ENCODE data around the gene CACNB3.

The CACNB3 gene

DNA sequence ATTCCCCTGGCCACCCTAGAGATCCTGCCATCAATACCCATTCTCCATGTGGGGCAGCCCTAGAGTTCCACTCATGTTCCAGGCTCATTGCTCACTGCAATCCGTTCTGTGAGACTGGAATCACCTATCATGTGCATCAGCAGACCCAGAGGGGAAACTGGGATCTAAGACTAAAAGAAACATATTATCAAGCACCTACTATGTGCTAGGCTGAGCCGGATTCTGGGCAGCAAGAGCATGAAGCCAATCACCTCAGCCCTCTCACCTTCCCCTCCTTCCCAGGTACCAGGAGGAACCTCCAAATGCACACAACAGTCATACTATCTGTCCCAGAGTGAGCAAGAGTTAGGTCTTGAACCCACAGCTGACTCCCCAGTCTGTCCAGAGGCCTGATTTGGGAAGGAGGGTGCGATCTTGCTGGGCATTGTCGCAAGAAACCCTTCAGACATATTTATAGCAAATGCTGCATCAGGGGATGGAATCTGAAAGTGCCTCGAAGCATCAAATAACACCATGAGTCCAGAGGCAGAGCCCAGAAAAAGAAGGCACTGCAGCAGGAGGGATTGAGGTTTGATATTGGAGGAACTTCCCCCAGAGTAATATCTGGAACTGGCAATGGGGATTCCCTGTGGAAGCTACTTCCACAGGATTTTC lies 6.7 kb upstream of the CACNB3 start:
- TF ChIP-seq, protein P1, sequence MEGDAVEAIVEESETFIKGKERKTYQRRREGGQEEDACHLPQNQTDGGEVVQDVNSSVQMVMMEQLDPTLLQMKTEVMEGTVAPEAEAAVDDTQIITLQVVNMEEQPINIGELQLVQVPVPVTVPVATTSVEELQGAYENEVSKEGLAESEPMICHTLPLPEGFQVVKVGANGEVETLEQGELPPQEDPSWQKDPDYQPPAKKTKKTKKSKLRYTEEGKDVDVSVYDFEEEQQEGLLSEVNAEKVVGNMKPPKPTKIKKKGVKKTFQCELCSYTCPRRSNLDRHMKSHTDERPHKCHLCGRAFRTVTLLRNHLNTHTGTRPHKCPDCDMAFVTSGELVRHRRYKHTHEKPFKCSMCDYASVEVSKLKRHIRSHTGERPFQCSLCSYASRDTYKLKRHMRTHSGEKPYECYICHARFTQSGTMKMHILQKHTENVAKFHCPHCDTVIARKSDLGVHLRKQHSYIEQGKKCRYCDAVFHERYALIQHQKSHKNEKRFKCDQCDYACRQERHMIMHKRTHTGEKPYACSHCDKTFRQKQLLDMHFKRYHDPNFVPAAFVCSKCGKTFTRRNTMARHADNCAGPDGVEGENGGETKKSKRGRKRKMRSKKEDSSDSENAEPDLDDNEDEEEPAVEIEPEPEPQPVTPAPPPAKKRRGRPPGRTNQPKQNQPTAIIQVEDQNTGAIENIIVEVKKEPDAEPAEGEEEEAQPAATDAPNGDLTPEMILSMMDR (IDR thresholded peaks at IDR 0.05; ENCODE audit: extremely low read depth, insufficient read depth, missing control alignments) = no peak
- no peak for DNase-seq (ENCODE audit: low spot score)
- in situ Hi-C loops (cut with MboI; ENCODE audit: low pct_unique_long_range_greater_than_20kb, low sequenced_read_pairs, unreplicated experiment) = no loop called here

DNA sequence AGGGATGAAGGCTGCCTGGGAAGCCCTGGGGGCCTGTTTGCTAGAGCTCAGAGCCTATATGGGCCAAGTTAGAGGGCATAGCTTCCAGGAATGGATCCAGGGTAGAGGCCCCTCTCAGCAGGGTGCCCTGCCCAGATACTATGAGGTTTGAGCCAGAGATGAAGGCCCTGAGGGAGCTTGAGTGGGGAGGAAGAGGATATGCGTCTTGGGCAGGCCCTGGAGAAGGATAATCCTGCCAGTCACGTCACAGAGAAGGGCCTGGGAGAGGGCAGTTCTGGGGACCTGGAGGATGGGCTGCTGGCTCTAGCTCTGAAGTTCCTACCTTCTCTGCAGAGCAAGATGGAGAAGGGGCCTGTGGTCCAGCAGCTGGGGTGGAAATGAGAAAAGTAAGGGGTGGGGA lies 5.9 kb upstream of the CACNB3 start:
- DNase-seq (ENCODE audit: low spot score) = no peak
- TF ChIP-seq, protein P1 (IDR thresholded peaks at IDR 0.05; ENCODE audit: extremely low read depth, insufficient read depth, missing control alignments) = no peak
- in situ Hi-C loops (cut with MboI; ENCODE audit: low pct_unique_long_range_greater_than_20kb, low sequenced_read_pairs, unreplicated experiment) = no loop called here

DNA sequence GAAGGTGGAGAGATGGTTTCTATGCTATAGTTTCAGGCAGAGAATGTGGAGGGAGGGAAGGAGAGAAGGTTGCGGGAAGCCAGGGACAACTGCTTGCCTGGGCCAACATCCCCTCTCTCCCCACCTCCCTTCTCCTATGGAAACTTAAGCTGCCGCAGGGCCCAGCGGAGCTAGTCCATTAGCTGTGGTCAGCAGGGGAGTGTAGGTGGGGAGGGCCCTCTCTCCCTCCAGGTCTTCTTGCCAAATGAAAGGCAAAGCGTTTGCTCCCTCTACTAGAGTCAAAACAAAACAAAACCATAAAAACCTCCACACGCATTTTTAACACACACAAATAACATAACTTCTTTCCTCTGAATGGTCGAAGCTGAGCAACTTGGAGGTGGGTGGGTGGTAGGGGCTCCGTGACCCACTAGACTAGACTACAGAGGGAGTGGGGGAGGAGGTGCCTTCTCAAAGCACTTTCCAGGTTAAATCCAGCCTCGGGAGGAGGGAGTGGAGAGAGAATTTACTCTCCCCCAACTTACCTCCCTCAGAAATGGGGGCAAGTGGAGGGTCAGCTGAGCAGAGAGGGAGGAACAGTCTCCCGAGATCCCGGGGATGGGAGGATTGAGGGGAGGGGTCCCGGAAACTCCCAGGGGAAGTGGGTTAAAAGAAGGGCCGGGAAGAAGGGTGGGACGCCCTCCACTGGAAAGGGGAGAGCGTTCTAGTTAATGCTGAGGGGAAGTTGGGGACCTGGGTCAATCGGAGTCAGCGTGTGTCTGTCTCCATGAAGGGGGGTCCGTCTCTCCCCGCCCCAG lies 4.6 kb upstream of the CACNB3 start:
- TF ChIP-seq, protein P1 (IDR thresholded peaks at IDR 0.05; ENCODE audit: extremely low read depth, insufficient read depth, missing control alignments) = no peak
- no peak for DNase-seq (ENCODE audit: low spot score)
- in situ Hi-C loops (cut with MboI; ENCODE audit: low pct_unique_long_range_greater_than_20kb, low sequenced_read_pairs, unreplicated experiment) = no loop called here

DNA sequence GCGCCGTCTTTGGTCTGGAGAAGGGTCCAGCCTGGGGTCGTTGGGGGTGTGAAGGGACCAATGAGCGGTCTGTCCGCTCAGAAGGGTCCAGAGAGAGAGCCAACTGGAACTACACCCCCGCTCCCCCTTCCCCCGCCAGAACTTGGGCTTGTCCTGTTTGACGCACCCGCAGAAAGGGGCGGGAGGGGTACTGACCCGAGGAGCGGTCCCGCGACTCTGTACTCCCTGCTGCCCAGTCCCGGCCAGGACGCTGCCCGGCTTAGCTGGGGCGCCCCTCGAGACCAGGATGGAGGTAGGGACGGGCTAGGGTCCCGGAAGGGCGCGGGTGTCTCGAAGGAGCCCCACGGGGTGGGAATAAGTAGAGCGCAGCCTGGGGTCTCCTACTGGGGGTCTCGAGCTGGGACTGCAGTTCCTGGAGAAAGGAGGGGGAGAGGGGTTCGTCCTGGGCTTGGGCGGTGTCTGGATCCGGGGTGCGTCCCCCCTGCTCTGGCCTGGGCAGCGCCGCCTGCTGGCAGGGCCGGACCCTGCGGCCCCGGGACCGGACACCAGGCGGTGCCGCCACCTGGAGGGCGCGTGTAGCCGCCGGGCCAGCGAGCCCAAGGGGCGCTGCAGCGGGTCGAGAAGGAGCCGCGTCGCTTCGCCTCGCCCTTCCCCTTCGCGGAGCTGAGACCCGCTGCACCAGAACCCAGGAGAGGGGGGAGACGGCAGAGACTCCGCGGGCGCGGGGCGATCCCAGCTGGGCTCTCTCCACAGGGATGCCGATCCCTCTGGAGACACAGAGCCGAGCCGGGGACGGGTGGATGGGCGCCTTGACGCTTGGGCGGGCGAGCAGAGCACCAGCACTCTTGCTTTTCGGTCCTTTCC lies 3.8 kb upstream of the CACNB3 start:
- in situ Hi-C loops (cut with MboI; ENCODE audit: low pct_unique_long_range_greater_than_20kb, low sequenced_read_pairs, unreplicated experiment) = no loop called here
- TF ChIP-seq, protein P1 (IDR thresholded peaks at IDR 0.05; ENCODE audit: extremely low read depth, insufficient read depth, missing control alignments) = peak; percentile 100
- peak; percentile 94 for DNase-seq (ENCODE audit: low spot score)

DNA sequence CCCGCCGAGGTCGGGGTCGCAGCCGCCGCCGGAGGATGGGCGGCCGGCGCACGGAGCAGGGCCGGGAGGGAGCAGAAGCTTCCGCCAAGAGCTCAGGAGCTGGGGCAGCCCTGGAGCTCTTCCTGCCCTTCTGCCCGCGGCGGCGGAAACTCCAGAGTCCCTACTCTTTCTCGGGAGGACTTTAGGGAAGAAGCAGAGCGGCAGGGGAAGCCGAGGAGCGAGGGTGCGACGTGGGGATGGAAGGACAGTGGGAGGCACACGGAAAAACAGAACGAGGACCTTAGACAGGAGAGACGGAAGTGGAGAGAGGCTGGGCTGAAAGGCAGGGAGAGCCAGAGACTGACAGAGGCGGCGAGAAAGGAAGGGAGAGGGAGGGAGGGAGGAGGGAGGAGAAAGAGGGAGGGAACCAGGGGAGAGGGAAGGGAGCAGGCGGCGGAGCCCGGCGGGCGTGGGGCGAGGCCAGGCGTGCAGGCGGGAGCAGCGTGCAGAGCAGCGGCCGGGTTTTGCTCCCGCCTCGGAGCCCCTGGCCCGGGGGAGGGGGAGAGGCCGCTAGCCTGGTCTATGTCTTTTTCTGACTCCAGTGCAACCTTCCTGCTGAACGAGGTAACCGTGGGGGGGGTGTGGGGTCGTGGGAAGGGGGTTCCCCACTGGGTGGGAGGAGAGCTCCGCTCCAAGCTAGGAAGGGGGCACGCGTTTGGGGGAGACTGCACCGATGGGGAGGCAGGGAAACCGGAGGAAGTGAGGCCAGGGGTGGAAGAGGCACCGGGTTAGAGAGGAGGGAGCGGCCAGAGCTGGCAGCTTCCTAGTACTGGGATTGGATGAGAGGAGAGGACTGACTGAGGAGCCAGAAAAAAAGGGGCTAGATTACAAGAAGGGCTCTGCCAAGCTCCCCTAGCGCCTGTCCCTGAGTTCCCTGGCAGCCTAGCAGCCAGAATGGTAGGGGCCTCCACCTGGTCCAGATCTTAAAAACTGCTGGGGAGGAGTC lies 2.9 kb upstream of the CACNB3 start:
- TF ChIP-seq, protein P1 (IDR thresholded peaks at IDR 0.05; ENCODE audit: extremely low read depth, insufficient read depth, missing control alignments) = no peak
- peak; percentile 63 for DNase-seq (ENCODE audit: low spot score)
- in situ Hi-C loops (cut with MboI; ENCODE audit: low pct_unique_long_range_greater_than_20kb, low sequenced_read_pairs, unreplicated experiment) = no loop called here
